GM04504 (cell line): ENCODE data around the gene CYFIP1.

Experiments used
- DNase-seq: peaks from one replicate; pipeline ENCODE4 v3.0.0-alpha.2; 2012; ENCODE audit warnings: low read depth

CYFIP1 gene

GRCh38 chr15:22950256-22950990 lies 29.7 kb downstream of the CYFIP1 start:
- DNase-seq: no peak

- DNase-seq: no peak
Observed at GRCh38 chr15:22949074-22949547, 31.1 kb downstream of the CYFIP1 start.

GRCh38 chr15:22948056-22948455 lies 32.1 kb downstream of the CYFIP1 start:
- no peak for DNase-seq

GRCh38 chr15:22947101-22948000 lies 32.8 kb downstream of the CYFIP1 start:
- DNase-seq: no peak

GRCh38 chr15:22945071-22945470 lies 35.1 kb downstream of the CYFIP1 start:
- DNase-seq: no peak

GRCh38 chr15:22944651-22945050 lies 35.5 kb downstream of the CYFIP1 start:
- no peak for DNase-seq

- no peak for DNase-seq
Observed at GRCh38 chr15:22942877-22943276, 37.3 kb downstream of the CYFIP1 start.

GRCh38 chr15:22942306-22942855 lies 37.8 kb downstream of the CYFIP1 start:
- DNase-seq: no peak

GRCh38 chr15:22941179-22941578 lies 39.0 kb downstream of the CYFIP1 start:
- DNase-seq: no peak

- DNase-seq: no peak
Observed at GRCh38 chr15:22939652-22940061, 40.5 kb downstream of the CYFIP1 start.

GRCh38 chr15:22939051-22939450 lies 41.1 kb downstream of the CYFIP1 start:
- no peak for DNase-seq

- no peak for DNase-seq
Observed at GRCh38 chr15:22936577-22937472, 43.3 kb downstream of the CYFIP1 start.

- no peak for DNase-seq
Observed at GRCh38 chr15:22933641-22934061, 46.5 kb downstream of the CYFIP1 start.

GRCh38 chr15:22931784-22932536 lies 48.2 kb downstream of the CYFIP1 start:
- no peak for DNase-seq

GRCh38 chr15:22930782-22931484 lies 49.2 kb downstream of the CYFIP1 start:
- DNase-seq: no peak

- DNase-seq: no peak
Observed at GRCh38 chr15:22927761-22928160, 52.4 kb downstream of the CYFIP1 start.

- no peak for DNase-seq
Observed at GRCh38 chr15:22925875-22926274, 54.3 kb downstream of the CYFIP1 start.

GRCh38 chr15:22922003-22922402 lies 58.2 kb downstream of the CYFIP1 start:
- DNase-seq: no peak

- DNase-seq: no peak
Observed at GRCh38 chr15:22919171-22919570, 61.0 kb downstream of the CYFIP1 start.

GRCh38 chr15:22918596-22919140 lies 61.5 kb downstream of the CYFIP1 start:
- DNase-seq: no peak
